Uterus (tissue), 2 donors: ENCODE results near the gene AGBL4.

ENCODE experiments used
- POLR2A ChIP-seq, 2 donors: fragments of 450-650 bp; IDR thresholded peaks; one replicate each; pipeline ENCODE4 v1.6.1; 2016; ENCODE audit warnings: antibody characterized with exemption in 2 of 2, mild to moderate bottlenecking in 1 of 2, moderate library complexity in 1 of 2
- TF ChIP-seq, protein P1 (sequence below), 4 experiments: fragments of 200-600 bp in 2 of 4; fragments of 450-650 bp in 2 of 4; sonication (generic) in 2 of 4; IDR thresholded peaks; one replicate each; pipeline ENCODE4 v1.5.1; 2016 to 2019; ENCODE audit warnings: antibody characterized with exemption in 4 of 4, mild to moderate bottlenecking in 2 of 4, moderate library complexity in 1 of 4

DNA sequence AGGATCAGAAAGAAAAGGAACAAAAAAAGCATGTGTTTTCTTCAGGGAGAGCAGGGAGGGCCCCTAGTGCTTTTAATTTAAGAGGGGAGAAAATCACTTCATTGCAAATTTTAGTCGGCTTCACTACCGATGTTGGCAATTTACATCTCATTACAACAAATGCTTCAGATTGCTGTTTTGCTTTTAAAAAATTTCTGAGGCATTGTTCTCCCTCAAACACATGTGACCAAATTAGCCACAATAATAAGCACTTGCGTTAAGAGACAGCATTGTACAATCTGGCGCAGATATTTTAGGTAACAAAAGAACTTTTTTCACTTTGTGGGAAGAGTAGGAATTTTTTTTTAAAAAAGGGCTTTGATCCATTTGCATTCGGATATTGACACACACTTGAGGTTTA, 1276.8 kb downstream of the AGBL4 start:
- TF ChIP-seq, protein P1, sequence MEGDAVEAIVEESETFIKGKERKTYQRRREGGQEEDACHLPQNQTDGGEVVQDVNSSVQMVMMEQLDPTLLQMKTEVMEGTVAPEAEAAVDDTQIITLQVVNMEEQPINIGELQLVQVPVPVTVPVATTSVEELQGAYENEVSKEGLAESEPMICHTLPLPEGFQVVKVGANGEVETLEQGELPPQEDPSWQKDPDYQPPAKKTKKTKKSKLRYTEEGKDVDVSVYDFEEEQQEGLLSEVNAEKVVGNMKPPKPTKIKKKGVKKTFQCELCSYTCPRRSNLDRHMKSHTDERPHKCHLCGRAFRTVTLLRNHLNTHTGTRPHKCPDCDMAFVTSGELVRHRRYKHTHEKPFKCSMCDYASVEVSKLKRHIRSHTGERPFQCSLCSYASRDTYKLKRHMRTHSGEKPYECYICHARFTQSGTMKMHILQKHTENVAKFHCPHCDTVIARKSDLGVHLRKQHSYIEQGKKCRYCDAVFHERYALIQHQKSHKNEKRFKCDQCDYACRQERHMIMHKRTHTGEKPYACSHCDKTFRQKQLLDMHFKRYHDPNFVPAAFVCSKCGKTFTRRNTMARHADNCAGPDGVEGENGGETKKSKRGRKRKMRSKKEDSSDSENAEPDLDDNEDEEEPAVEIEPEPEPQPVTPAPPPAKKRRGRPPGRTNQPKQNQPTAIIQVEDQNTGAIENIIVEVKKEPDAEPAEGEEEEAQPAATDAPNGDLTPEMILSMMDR (IDR thresholded peaks at IDR 0.05): no peak
- TF ChIP-seq POLR2A (IDR thresholded peaks at IDR 0.05): no peak
